ENCODE data around the gene SLC4A5.
"Not testable (repeated sequence)": the region's sequence is repeated elsewhere in the genome, so short reads cannot be mapped to it uniquely, and the experiment has no call there.

Gene SLC4A5

DNA sequence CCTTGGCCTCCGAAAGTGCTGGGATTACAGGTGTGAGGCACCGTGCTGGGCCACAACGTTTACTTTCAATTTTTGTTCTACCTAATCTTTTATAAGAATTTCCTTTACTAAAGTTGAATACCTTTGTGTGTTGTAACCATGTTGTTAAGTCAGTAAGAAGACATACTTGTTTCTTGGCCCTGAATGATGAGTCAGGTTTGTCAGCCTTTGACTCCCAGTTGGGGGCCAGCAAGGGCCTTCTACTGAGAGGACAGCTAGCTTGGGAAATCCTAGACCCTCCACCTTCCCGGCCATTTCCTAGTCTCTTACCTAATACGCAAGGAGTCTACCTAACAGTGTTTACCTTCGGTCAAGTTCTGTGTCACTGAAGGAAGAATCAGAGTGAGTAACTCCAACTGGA lies 122.1 kb downstream of the SLC4A5 start:
- H3K4me3 ChIP-seq (ENCODE audit: low read depth, low read length): no peak overlapping the region
- no peak for DNase-seq (ENCODE audit: low read depth)

DNA sequence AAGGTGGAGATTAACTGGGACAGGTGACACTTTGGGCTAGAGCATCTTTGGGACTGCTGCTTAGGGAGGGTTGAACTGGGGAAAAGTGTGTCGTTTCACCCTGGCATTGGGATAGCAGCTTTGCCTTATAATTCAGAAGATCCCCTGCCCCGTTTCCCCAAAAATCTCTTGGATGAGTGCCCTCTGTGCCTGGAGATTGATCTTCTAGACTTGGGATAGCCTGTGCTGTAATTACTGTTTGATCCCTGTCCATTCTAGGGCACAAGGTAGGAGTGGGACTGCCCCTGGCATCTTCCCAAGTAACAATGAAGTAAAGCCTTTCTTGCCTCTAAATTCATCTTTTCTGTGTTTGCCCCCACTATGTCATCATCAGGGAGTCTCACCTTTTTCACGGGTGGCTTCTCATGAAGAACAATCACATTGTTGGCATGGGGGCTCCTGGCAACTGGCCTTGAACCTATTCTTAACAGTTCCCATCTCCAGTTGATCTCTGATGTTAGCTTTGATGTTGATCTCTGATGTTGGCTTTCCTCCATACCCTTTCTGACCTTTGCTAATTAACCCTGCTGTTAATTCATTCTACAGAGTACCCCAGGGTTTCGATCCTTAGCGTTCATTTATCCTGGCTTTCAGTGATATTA lies 123.2 kb downstream of the SLC4A5 start:
- H3K4me3 ChIP-seq (ENCODE audit: low read depth, low read length): no peak overlapping the region
- no peak for DNase-seq (ENCODE audit: low read depth)

DNA sequence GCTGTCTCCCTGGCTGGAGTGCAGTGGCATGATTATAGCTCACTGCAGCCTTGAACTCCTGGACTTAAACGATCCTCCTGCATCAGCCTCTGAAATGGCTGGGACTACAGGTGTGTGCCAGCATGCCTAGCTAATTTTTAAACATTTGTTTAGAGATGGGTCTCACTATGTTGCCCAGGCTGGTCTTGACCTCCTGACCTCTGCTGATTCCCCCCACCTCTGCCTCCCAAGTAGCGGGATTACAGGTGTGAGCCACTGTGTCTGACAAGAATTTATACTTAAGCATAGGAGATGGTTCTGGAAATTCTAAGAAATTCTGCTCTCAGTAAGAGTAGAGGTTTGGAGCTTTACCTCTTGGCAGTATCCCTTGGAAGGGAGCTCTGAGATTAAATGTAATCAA lies 126.6 kb downstream of the SLC4A5 start:
- no peak for DNase-seq (ENCODE audit: low read depth)
- H3K4me3 ChIP-seq (ENCODE audit: low read depth, low read length): no peak overlapping the region

DNA sequence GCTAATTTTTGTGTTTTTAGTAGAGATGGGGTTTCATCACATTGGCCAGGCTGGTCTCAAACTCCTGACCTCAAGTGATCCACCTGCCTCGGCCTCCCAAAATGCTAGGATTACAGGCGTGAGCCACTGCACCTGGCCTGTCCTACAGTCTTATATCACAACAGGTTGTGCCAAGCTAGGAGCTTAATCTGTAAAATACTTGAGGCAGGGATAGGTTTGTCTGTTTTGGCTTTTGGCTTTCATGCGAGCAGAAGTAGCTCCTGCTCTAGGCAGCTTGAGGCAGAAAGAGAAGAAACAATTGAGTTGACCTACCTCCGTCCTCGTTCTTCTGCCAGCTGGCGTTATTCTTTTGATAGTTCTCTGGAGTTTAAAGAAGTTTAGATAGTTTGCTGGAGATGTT lies 127.4 kb downstream of the SLC4A5 start:
- DNase-seq (ENCODE audit: low read depth); H3K4me3 ChIP-seq (ENCODE audit: low read depth, low read length): not testable (repeated sequence)

DNA sequence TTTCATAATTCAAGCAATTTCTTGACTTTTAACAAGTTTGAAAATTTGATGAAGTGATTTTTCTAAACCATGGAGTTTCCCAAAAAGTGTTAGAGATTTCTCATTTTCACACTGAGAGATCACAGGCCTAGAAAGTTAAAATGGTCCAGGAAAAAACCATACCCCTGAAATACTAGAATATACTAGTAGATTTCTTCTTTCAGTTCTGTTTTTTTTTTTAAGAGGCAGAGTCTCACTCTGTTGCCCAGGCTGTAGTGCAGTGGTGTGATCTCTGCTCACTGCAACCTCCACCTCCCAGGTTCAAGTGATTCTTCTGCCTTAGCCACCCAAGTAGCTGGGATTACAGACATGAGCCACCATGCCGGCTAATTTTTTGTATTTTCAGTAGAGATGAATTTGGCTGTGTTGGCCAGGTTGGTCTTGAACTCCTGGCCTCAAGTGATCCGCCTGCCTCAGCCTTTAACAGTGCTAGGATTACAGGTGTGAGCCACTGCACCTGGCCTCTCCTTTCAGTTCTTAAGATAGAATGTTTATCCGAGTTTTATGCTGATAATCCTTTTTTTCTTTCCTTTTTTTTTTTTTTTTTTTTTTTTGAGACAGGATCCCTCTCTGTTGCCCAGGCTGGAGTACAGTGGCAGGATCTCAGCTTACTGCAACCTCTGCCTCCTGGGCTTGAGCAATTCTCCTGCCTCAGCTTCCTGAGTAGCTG lies 130.4 kb downstream of the SLC4A5 start:
- no peak for DNase-seq (ENCODE audit: low read depth)
- no peak overlapping the region for H3K4me3 ChIP-seq (ENCODE audit: low read depth, low read length)

DNA sequence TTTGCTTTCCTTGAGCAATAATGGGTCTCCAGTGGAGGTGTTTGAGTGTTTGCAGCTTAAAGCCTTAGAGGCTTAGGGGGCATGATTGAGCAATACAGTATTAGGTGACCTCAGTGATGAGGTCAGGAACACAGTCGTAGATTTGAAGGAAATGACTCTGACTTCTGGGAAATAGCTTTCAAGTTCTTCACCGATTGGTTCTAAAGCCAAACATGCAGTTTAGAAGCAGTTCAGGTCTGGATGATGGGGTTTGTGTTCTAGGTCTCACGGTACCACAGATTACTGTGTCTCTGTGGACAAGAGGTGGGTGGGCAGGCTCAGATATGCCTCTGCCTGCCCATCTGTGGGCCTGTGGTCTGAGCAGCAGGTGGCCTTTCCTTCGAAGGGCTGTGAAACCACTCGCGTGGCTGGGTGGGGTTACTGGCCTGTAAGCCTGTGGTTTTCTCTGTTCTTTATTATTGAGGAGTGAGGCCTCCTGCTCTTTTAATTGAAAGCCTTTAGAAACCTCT lies 137.0 kb downstream of the SLC4A5 start:
- DNase-seq (ENCODE audit: low read depth): peak; percentile 59
- H3K4me3 ChIP-seq (ENCODE audit: low read depth, low read length): no peak overlapping the region

DNA sequence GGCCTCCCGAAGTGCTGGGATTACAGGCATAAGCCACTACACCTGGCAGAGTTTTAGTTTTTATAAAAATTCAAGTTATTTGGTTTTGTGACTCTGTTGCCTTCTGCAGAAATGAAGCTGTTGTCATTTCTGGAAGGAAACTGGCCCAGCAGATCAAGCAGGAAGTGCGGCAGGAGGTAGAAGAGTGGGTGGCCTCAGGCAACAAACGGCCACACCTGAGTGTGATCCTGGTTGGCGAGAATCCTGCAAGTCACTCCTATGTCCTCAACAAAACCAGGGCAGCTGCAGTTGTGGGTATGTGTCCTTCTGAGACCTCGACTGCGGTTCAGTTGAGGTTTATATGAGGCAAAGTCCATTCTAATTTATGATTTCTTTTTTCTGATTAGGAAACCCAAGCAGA lies 137.6 kb downstream of the SLC4A5 start:
- no peak overlapping the region for H3K4me3 ChIP-seq (ENCODE audit: low read depth, low read length)
- DNase-seq (ENCODE audit: low read depth): no peak

DNA sequence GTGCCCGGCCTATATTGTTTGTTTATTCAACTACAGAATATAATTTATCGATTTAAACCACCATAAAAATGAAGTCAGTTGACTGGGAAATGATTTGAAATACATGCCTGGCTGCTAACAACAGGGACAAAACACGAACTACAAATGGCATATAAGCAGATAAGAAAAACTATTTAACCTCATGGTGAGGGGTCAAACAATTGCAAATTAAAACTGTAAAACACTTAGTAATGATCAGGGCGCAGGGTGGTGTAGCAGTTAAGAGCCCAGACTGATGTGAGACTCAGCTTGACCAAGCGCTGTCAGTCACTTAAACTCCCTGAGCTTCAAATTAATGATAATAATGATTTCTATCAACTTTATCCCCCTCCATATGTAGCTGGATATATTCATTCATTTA lies 138.1 kb downstream of the SLC4A5 start:
- H3K4me3 ChIP-seq (ENCODE audit: low read depth, low read length): no peak overlapping the region
- no peak for DNase-seq (ENCODE audit: low read depth)

DNA sequence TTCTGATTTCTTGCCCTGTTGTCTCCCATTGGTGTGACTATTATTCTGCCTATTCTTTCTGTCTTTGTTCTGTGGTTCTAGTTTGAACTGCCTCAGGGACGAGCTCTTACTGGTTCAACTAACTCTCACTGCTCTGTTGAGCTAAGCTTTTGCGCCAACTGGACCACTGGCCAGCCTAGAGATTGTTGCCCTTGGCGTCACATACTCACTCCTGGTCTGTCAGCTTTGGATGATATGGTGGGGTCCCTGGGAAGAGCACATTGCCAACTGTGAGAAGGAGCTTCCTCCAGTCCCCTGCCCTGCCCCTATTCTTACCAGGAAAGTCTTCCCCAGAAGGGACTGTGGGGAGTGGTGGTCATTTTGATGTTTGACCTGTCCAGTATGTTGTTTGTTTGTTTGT lies 138.8 kb downstream of the SLC4A5 start:
- H3K4me3 ChIP-seq (ENCODE audit: low read depth, low read length): no peak overlapping the region
- DNase-seq (ENCODE audit: low read depth): no peak

DNA sequence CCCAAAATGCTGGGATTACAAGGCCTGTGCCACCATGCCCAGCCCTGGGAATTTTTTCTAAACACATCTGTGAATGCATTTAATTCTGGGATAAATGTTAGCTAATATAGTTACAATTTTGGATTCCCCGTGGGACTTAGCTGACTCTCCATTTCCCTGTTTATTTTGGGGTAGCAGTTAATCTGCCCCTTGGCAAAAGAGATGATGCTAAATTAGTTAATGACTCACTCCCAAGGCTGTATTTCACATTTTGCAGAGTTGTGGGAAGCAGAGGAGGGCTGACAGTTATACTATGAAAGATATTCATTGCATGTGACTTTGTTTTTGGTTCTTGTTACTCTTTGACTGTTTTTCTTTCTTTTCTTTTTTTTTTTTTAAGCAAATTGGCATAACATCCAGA lies 141.6 kb downstream of the SLC4A5 start:
- no peak overlapping the region for H3K4me3 ChIP-seq (ENCODE audit: low read depth, low read length)
- no peak for DNase-seq (ENCODE audit: low read depth)

DNA sequence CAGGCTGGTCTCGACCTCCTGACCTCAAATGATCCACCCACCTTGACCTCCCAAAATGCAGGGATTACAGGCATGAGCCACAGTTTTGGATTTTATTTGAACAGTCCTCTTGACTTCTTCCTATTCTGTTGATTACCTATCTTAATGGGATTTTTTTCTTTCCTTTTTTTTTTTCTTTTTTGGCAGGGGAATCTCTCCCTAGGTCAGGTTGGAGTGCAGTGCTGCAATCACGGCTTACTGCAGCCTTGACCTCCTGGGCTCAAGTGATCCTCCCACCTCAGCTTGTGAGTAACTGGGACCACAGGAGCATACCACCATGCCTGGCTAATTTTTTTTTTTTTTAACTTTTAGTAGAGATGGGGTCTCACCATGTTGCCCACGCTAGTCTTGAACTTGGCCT lies 142.0 kb downstream of the SLC4A5 start:
- no peak for DNase-seq (ENCODE audit: low read depth)
- H3K4me3 ChIP-seq (ENCODE audit: low read depth, low read length): no peak overlapping the region

DNA sequence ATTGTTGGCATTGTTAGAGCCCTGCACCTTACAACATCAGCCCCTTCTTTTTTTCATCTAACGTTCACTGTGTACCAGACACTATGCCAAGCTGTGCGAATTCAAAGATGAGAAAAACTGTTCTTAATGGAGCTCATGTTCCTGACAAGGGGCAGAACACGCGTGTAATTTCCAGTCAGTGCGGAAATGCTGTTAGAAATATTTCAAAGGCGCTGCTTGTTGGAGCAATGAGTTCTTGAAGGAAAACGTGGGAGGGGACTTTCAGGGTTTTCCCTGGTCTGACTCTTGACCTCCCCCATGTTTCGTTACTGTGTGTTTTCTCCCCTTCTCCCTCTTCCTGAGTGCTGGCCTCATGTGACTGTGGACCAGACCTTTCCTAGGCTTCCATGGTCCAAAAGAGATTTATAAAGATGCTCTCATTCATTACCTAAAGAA lies 143.3 kb downstream of the SLC4A5 start:
- peak overlapping the region; percentile 89 for H3K4me3 ChIP-seq (ENCODE audit: low read depth, low read length)
- no peak for DNase-seq (ENCODE audit: low read depth)

DNA sequence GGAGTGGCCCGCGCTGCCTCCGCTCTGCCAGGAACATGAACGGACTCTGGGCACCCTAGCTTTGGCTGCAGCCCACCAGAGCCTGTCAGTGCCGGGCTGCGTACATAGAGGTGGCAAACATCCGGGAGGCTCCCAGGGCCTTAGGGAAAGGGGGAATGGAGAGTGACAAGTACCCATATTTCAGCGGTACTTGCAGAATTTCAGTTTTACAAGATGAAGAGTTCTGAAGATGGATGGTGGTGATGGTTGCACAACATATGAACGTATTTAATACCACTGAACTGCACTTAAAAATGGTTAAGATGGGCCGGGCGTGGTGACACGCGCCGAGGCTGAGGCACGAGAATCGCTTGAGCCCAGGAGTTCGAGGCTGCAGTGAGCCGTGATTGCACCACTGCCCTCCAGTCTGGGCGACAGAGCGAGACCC lies 143.9 kb downstream of the SLC4A5 start:
- peak overlapping the region; percentile 89 for H3K4me3 ChIP-seq (ENCODE audit: low read depth, low read length)
- DNase-seq (ENCODE audit: low read depth): no peak

DNA sequence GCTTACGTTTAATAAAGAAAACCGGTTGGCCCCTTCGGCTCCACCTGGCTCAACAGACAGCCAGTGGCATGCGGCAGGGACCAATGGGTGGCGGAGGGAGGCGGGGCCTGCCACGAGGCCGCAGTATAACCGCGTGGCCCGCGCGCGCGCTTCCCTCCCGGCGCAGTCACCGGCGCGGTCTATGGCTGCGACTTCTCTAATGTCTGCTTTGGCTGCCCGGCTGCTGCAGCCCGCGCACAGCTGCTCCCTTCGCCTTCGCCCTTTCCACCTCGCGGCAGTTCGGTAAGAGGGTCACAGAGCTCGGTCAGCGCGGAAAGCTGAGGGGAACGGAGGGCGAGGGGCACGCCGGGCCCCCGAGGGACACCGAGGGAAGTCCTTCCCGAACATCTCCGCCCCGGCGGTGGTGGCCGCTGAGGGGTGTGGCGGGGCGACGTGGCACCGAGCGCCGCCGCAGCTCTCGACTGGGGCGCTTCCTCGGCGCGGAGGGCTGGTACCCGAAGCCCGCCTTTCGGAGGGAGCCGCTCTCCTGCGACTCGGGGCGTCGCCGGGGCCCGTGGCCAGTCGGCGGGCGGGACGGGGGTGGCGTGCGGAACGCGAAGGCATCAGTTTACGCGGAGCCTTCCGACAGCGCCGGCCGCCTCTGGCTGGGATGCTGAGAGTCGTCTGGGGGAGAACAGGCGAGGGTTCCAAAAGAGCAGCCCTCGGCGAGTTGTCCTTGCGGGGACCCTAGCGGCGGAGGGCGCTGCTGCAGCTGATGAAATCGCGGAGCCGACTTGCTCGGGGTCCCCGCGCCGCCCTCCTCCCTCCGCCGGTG lies 144.5 kb downstream of the SLC4A5 start, which contains the start of gene MTHFD2:
TSS of gene MTHFD2 (plus strand) at position 155 of the 814 bp plus-strand sequence. CDS start at position 182, 27 bp downstream.
- peak; percentile 94 for DNase-seq (ENCODE audit: low read depth)
- peak within 1 kb of the TSS; percentile 89 for H3K4me3 ChIP-seq (ENCODE audit: low read depth, low read length)

DNA sequence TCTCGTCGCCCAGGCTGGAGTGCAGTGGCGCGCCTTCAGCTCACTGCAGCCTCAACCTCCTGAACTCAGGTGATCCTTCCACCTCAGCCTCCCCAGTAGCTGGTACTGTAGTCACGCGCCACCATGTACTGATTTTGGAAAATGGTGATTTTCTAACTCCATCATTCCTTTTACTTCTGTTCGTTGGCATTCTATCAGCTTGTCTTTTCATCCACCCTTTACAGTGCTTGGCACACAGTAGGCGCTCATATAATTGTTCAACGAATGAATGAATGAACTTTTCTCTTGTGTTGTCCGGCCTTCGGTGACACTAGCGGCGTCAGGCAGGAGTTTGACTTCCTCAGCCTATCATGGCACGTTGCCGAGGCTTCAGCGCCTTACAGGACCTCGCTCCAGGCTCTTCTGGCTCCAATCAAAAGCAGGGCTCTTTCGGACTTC lies 145.2 kb downstream of the SLC4A5 start:
- peak overlapping the region; percentile 89 for H3K4me3 ChIP-seq (ENCODE audit: low read depth, low read length)
- no peak for DNase-seq (ENCODE audit: low read depth)

DNA sequence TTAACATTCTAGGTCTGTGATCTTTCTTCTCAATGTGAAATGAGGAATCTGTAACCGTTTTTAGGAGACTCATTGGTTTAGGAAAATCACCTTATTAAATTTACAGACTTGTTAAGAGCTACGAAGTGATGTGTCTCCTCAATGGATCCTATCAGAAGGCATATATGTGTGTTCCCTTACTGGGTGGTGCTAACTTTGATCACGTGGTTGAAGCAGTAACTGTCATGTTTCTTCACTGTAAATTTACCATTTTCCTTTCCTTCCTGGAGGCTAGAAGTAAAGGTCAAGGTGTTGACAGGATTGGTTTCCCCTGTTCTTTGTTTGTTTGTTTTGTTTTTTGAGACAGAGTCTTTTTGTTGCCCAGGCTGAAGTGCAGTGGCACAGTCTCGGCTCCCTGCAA lies 146.2 kb downstream of the SLC4A5 start:
- no peak overlapping the region for H3K4me3 ChIP-seq (ENCODE audit: low read depth, low read length)
- no peak for DNase-seq (ENCODE audit: low read depth)

DNA sequence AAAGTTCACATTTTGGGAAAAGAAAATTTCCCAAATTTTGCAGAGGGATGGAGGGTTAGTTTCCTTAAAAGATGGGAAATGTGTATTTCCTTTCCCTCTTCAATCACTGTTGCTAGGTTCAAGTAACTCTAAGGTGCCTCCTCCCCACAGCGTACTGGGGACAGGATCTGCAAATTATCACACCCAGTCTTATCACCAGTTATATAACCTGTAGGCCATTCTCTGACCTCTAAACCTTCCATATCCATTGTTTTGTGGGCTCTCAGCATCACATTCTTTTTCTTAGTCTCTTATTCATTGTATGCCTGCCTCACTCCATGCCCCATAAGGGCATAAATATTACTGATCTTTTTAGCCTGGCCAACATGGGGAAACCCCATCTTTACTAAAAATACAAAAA lies 148.4 kb downstream of the SLC4A5 start:
- no peak for DNase-seq (ENCODE audit: low read depth)
- H3K4me3 ChIP-seq (ENCODE audit: low read depth, low read length): no peak overlapping the region

DNA sequence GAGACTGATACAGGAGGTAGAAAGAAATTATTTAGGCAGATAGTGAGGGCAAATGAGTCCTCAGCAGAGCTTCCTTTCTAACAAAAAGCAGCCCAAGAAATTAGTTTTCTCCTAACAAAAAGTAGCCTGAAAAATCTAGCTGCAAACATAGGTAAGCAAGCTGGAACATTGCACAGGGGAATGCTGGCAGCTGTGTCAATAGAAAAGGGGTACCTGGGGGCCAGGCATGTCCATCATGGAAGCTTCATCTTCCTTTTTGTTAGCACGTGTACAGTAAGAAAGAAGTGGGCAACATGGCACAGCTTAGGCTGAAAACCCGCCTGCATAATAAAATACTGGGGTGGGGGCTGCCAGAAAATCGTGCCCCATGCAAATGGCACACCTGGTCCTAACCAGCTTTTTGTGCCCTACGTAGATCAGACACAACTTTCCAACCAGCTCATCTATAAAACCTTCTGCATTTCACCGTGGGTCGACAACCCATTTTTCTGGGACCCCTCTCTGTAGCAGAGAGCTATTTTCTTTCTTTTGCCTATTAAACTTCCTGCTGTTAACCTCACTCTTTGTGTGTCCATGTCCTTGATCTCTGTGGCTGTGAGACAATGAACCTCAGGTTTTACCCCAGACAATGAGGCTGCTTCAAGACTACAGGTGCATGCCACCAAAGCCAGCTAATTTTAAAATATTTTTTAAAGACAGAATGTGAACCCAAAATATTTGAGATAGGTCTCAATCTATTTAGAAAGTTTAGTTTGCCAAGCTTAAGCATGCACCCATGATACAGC lies 151.4 kb downstream of the SLC4A5 start:
- H3K4me3 ChIP-seq (ENCODE audit: low read depth, low read length): no peak overlapping the region
- DNase-seq (ENCODE audit: low read depth): no peak

DNA sequence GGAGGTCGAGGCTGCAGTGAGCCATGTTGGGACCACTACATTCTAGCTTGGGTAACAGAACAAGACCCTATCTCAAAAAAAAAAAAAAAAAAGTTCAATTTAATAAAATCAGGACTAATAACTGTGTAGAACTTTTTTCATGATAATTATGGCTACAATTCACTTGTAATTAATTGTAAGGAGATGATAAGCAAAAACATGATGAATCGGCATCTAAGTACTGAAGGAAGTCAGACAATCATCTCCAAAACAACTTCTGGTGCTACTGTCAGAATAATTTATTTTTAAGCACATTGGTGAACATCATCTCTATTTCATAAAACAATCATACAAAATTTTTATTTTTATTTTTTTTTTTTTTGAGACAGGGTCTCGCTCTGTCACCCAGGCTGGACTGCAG lies 154.5 kb downstream of the SLC4A5 start:
- H3K4me3 ChIP-seq (ENCODE audit: low read depth, low read length): no peak overlapping the region
- DNase-seq (ENCODE audit: low read depth): no peak

All from skeletal muscle cell (primary cell).